ENCODE data around the gene TTC28.

- TF ChIP-seq CTCF (IDR thresholded peaks at IDR 0.05; ENCODE audit: insufficient read depth, low read length, poor library complexity, severe bottlenecking) (no peak), EZH2phosphoT487 (conservative IDR thresholded peaks at IDR 0.05; ENCODE audit: low read length) (no peak)
Observed at GRCh38 chr22:27994481-27995331, 684.9 kb downstream of the TTC28 start.

Data from SU-DHL-6 (cell line).